Bronchial epithelial cell (primary cell): ENCODE results near the gene RWDD3. TPM values are rescaled to one million over a fixed set of nuclear protein-coding genes. Genes with fewer than 3 reads are reported as not detected.

ENCODE experiments used
- DNase-seq: peaks from one replicate; pipeline ENCODE4 v3.0.0-alpha.2; 2010; ENCODE audit warnings: low read depth
- FAIRE-seq: peaks from 2 replicates; lab custom pipeline; 2011; peaks lifted over from hg19 to GRCh38; lab: Jason Lieb, UNC
- H3K27me3 ChIP-seq: 2 replicates; pipeline ENCODE4 v1.5.1; 2011; ENCODE audit warnings: low read length; ENCODE audit not compliant: control insufficient read depth, insufficient read depth
- H3K36me3 ChIP-seq: 2 replicates; pipeline ENCODE4 v1.5.1; 2011; ENCODE audit warnings: low read length; ENCODE audit not compliant: control insufficient read depth, insufficient read depth
- H3K4me3 ChIP-seq: 2 replicates; pipeline ENCODE4 v1.5.1; 2011; ENCODE audit warnings: mild to moderate bottlenecking, low read depth, low read length, control low read depth
- total RNA-seq: library from RNA; depleted of rRNA; stranded (reverse); fragments of >200 nt; gene quantifications from 2 replicates; pipeline ENCODE4 v1.2.1, GENCODE V29; 2014
- TF ChIP-seq, protein P1 (sequence below): IDR thresholded peaks from 2 replicates; pipeline ENCODE4 v1.5.1; 2011; ENCODE audit warnings: mild to moderate bottlenecking, moderate library complexity, low read length, control low read depth, inconsistent platforms; ENCODE audit not compliant: insufficient read depth, severe bottlenecking

Gene RWDD3
- total RNA-seq, 1 donor from 2014 or later: 8.4 TPM

DNA sequence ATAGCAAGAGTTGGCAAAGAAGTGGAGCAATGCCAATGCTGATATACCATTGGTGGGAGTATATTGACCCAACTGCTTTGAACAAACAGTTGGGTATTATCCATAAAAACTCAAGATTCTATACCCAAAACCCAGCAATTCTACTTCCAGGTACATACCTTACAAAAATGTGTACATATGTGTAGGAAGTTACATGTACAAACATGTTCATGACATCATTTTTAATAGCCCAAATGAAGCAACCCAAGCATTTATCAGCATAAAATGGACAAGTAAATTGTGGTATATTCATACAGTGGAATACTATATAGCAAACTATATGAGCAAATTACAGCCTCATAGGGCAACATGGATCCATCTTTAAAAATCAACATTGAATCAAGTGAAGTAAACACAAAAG is 20.9 kb downstream of the RWDD3 start:
- no peak for FAIRE-seq
- TF ChIP-seq, protein P1, sequence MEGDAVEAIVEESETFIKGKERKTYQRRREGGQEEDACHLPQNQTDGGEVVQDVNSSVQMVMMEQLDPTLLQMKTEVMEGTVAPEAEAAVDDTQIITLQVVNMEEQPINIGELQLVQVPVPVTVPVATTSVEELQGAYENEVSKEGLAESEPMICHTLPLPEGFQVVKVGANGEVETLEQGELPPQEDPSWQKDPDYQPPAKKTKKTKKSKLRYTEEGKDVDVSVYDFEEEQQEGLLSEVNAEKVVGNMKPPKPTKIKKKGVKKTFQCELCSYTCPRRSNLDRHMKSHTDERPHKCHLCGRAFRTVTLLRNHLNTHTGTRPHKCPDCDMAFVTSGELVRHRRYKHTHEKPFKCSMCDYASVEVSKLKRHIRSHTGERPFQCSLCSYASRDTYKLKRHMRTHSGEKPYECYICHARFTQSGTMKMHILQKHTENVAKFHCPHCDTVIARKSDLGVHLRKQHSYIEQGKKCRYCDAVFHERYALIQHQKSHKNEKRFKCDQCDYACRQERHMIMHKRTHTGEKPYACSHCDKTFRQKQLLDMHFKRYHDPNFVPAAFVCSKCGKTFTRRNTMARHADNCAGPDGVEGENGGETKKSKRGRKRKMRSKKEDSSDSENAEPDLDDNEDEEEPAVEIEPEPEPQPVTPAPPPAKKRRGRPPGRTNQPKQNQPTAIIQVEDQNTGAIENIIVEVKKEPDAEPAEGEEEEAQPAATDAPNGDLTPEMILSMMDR: no peak
- peak; percentile 73 for DNase-seq
- no peak overlapping the region for H3K4me3 ChIP-seq
- no peaks in the 10 kb centered on the region for H3K36me3 ChIP-seq
- H3K27me3 ChIP-seq: no peaks in the 10 kb centered on the region

DNA sequence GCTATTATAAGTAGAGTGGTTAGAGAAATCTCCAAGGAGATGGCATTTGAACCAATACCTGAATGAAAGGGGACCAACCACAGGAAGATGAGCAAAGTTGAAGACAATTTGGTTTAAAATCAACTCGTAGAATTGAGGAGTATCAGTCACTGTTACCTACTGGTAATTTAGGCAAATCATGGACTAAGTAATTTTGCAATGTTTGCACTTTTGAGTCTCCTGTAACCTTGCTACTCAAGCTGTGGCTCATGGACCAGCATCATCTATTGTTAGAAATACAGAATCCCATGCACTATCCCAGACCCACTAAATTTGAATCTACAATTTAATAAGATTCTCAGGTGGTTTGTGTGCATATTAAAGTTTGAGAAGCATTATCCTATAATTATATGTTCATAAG is 21.8 kb downstream of the RWDD3 start:
- DNase-seq: no peak
- TF ChIP-seq, protein P1: no peak
- FAIRE-seq: no peak
- Histone ChIP-seq H3K4me3 (no peak overlapping the region), H3K27me3 (no peaks in the 10 kb centered on the region), H3K36me3 (no peaks in the 10 kb centered on the region)

DNA sequence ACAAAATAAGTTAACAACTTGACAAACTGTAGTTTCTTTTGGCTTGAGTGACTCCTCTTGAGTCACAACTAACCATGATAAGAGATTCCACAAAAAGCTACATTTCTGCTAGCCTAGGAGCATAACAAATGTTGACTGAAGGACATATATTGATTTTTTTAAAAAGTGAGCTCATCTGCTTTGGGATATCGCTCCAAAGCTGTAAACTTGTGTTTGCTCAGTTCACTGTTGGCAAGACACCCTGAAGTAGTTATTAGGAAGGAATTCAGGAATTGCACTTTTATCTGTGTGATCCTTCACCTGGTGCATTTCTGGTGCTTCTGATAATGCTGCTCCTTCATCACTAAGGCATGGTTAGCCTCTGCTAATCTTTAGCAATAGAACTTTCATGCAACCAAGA is 23.7 kb downstream of the RWDD3 start:
- TF ChIP-seq, protein P1: no peak
- H3K36me3 ChIP-seq: no peaks in the 10 kb centered on the region
- H3K27me3 ChIP-seq: no peaks in the 10 kb centered on the region
- FAIRE-seq: no peak
- no peak overlapping the region for H3K4me3 ChIP-seq
- DNase-seq: peak; percentile 81

DNA sequence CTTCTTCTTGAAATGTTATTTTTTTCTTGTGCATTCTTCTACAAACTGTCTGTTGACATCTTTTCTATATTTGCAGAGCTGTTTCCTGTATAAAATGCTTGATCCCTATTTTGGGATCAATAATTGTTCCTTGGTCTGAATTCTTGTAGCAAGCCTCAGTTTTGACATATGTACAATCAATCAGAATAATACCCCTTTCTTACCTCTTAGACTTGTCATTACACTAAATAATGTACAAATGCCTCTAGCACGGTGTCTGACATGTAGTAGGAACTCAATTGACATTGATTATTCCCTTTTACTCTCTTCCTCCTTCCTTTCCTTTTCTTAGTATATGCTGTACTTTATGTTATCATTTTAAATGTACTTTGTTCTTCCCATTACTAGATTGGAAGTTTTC is 25.2 kb downstream of the RWDD3 start:
- H3K4me3 ChIP-seq: no peak overlapping the region
- FAIRE-seq (no peak), DNase-seq (no peak)
- TF ChIP-seq, protein P1: no peak
- no peaks in the 10 kb centered on the region for H3K27me3 ChIP-seq
- no peaks in the 10 kb centered on the region for H3K36me3 ChIP-seq

DNA sequence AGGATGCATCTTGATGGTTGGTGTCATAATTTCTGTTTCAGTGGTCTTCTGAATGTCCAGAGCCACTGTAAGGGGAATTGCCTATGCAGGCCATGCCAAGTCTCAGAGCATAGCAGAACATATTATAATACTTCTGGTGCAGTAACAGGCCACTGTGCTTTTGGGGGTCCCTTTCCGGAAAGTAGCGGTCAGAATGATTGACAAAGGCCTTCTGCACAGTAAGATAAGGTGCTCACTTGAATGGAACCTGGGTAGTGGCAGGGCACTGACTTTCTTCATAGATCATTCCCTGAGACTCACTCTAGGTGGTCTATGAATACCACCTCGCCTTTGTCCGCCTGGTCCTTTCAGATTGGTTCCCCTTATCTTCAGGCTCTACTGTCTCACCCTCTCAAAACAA is 28.9 kb downstream of the RWDD3 start:
- no peaks in the 10 kb centered on the region for H3K27me3 ChIP-seq
- TF ChIP-seq, protein P1: no peak
- no peak for FAIRE-seq

DNA sequence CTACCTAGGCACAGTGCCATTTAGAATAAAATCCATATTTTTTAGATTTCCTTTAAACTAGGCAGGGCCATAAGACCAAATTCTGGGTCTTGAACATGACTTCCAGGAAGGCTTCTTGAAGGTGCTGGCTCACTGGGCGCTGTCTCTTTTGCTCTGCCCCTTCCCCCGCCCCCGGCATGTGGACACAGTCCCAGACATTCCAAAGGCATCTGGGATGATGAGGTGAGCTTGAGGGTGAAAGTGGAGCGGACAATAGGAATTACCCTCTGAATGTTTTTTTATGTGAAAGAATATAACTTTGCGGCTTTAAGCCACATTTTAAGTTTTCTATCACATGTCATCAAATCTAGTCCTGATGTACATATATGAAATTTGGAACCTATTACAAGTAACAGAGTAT is 29.4 kb downstream of the RWDD3 start:
- no peak for FAIRE-seq
- no peak overlapping the region for H3K4me3 ChIP-seq

More for the DNA sequence above, 28.9 kb downstream of the RWDD3 start:
- no peaks in the 10 kb centered on the region for H3K36me3 ChIP-seq
- no peak overlapping the region for H3K4me3 ChIP-seq
- DNase-seq: no peak

More for the DNA sequence above, 29.4 kb downstream of the RWDD3 start:
- no peak for DNase-seq
- Histone ChIP-seq H3K27me3 (no peaks in the 10 kb centered on the region), H3K36me3 (no peaks in the 10 kb centered on the region)
- TF ChIP-seq, protein P1: no peak
